H4 (cell line): Measurements from ENCODE around the gene PKP1. TPM values are rescaled to one million over a fixed set of nuclear protein-coding genes. Genes with fewer than 3 reads are reported as not detected.
"Not testable (repeated sequence)": the region's sequence is repeated elsewhere in the genome, so short reads cannot be mapped to it uniquely, and the experiment has no call there.

Source experiments
- DNase-seq: peaks from one replicate; pipeline ENCODE4 v3.0.0-alpha.2; 2015; ENCODE audit warnings: low spot score
- total RNA-seq: library from RNA; depleted of rRNA; stranded (reverse); fragments of >200 nt; shearing (Covaris generic); gene quantifications from 2 replicates; pipeline ENCODE4 v1.2.3, GENCODE V29; 2014; rRNA removed

Gene PKP1
- not detected in 2 replicates for total RNA-seq

- DNase-seq, result no peak
Measured at GRCh38 chr1:201282931-201283829, at the start of gene PKP1. Gene PKP1, plus strand, starts transcription at chr1:201283506. Its CDS starts 197 bp downstream, at chr1:201283703.

GRCh38 chr1:201239646-201240045 lies 43.7 kb upstream of the PKP1 start:
- not testable (repeated sequence) for DNase-seq

GRCh38 chr1:201240171-201240570 lies 43.1 kb upstream of the PKP1 start:
- DNase-seq, result no peak

- no peak for DNase-seq
Measured at GRCh38 chr1:201241736-201242135, 41.6 kb upstream of the PKP1 start.

GRCh38 chr1:201245082-201245481 lies 38.2 kb upstream of the PKP1 start:
- no peak for DNase-seq

GRCh38 chr1:201248721-201249559 lies 34.4 kb upstream of the PKP1 start:
- DNase-seq, result no peak

GRCh38 chr1:201250326-201251011 lies 32.8 kb upstream of the PKP1 start:
- no peak for DNase-seq

GRCh38 chr1:201251411-201251810 lies 31.9 kb upstream of the PKP1 start:
- no peak for DNase-seq

- no peak for DNase-seq
Measured at GRCh38 chr1:201251851-201252430, 31.4 kb upstream of the PKP1 start.

- DNase-seq, result no peak
Measured at GRCh38 chr1:201252944-201253371, 30.3 kb upstream of the PKP1 start.

GRCh38 chr1:201253411-201253810 lies 29.9 kb upstream of the PKP1 start:
- DNase-seq, result no peak

GRCh38 chr1:201253906-201254624 lies 29.2 kb upstream of the PKP1 start:
- DNase-seq, result no peak

- DNase-seq, result no peak
Measured at GRCh38 chr1:201254625-201255478, 28.5 kb upstream of the PKP1 start.

GRCh38 chr1:201255479-201256362 lies 27.6 kb upstream of the PKP1 start:
- DNase-seq, result no peak

GRCh38 chr1:201258132-201258531 lies 25.2 kb upstream of the PKP1 start:
- not testable (repeated sequence) for DNase-seq

- no peak for DNase-seq
Measured at GRCh38 chr1:201258763-201259230, 24.5 kb upstream of the PKP1 start.

GRCh38 chr1:201259476-201260235 lies 23.6 kb upstream of the PKP1 start:
- no peak for DNase-seq

GRCh38 chr1:201260236-201260590 lies 23.1 kb upstream of the PKP1 start:
- no peak for DNase-seq
